ENCODE data around the gene RBCK1. TPM values are rescaled to one million over a fixed set of nuclear protein-coding genes. Genes with fewer than 3 reads are reported as not detected.

The RBCK1 gene
- total RNA-seq, 1 experiment from 2014 or later: 46.8 TPM

GRCh38 chr20:384723-385122, 23.4 kb upstream of the RBCK1 start:
- H3K23ac ChIP-seq (ENCODE audit: insufficient read length, low read depth, low read length): no peak overlapping the region
- no peaks in the 10 kb centered on the region for H3K79me1 ChIP-seq (ENCODE audit: insufficient read depth, low read depth, low read length, poor library complexity, severe bottlenecking)
- no peak overlapping the region for H4K91ac ChIP-seq (ENCODE audit: insufficient read length, low read depth, low read length)
- no peak overlapping the region for H3K4me3 Mint-ChIP-seq
- no peak overlapping the region for H3K27ac ChIP-seq (ENCODE audit: insufficient read length, low read depth, low read length)
- peaks cover 12% of the 10 kb centered on the region for H3K23me2 ChIP-seq (ENCODE audit: insufficient read length, low read depth, low read length, poor library complexity, severe bottlenecking)
- H3K27me3 ChIP-seq (ENCODE audit: insufficient read depth, low read length): no peaks in the 10 kb centered on the region
- no CpG with 5 or more reads among the region's 1 CpG for whole genome bisulfite sequencing (ENCODE audit: extremely low coverage, insufficient read length, low lambda C conversion rate)
- H2BK20ac ChIP-seq (ENCODE audit: low read depth, low read length, poor library complexity, severe bottlenecking): no peak overlapping the region
- no peak overlapping the region for H2BK120ac ChIP-seq (ENCODE audit: low read depth, low read length, poor library complexity, severe bottlenecking)
- no peak overlapping the region for H3K4ac ChIP-seq (ENCODE audit: low read depth, low read length)
- no peak overlapping the region for H3K14ac ChIP-seq (ENCODE audit: insufficient read depth, low read length)
- no peak overlapping the region for H4K5ac ChIP-seq (ENCODE audit: insufficient read length, low read depth, low read length)
- H3K4me1 Mint-ChIP-seq: peaks cover 3 to 7% of the 10 kb centered on the region in 2 experiments; a peak in 2 of 4 replicates
- H3T11ph ChIP-seq (ENCODE audit: low read length): no peak overlapping the region
- no peaks in the 10 kb centered on the region for H3K9me3 ChIP-seq (ENCODE audit: control insufficient read depth, low read depth, low read length)
- DNase-seq: no peak
- H3K27me3 Mint-ChIP-seq (ENCODE audit: low read depth): peaks cover 4% of the 10 kb centered on the region; the same call in 1 of the 2 replicates
- H3K79me2 ChIP-seq (ENCODE audit: insufficient read depth, low read length): peaks cover 2% of the 10 kb centered on the region; the same call in 1 of the 2 replicates
- no peak overlapping the region for H2BK5ac ChIP-seq (ENCODE audit: insufficient read length, low read length)
- H2AFZ ChIP-seq (ENCODE audit: low read length): no peak overlapping the region
- no peak overlapping the region for H3K9ac ChIP-seq (ENCODE audit: extremely low read depth, insufficient read length, low read length)
- no peak overlapping the region for H3K56ac ChIP-seq (ENCODE audit: insufficient read length, low read depth, low read length)
- no peak overlapping the region for H2BK12ac ChIP-seq (ENCODE audit: insufficient read length, low read depth, low read length)
- TF ChIP-seq CTCF (conservative IDR thresholded peaks at IDR 0.05): no peak
- no peak overlapping the region for H2AK5ac ChIP-seq (ENCODE audit: insufficient read length, low read length)
- no peaks in the 10 kb centered on the region for H4K20me1 ChIP-seq (ENCODE audit: control insufficient read depth, insufficient read depth, insufficient read length)
- no peaks in the 10 kb centered on the region; the same call in 1 of the 2 replicates for H3K4me1 ChIP-seq (ENCODE audit: insufficient read depth, low read length)
- no peak overlapping the region for H3K4me2 ChIP-seq (ENCODE audit: insufficient read depth, insufficient read length, low read length)
- no peak overlapping the region for H4K8ac ChIP-seq (replicated peaks; ENCODE audit: insufficient read length, low read depth, low read length)
- H3K18ac ChIP-seq (ENCODE audit: insufficient read length, low read depth, low read length): no peak overlapping the region
- H3K9me3 Mint-ChIP-seq: no peaks in the 10 kb centered on the region
- no peak overlapping the region for H2BK15ac ChIP-seq (ENCODE audit: low read depth, low read length)
- no peak overlapping the region; a peak in 1 of 7 replicates for H3K27ac Mint-ChIP-seq
- peaks cover 3 to 25% (median 12%) of the 10 kb centered on the region in 3 experiments; a peak in 4 of 7 replicates for H3K36me3 Mint-ChIP-seq (ENCODE audit: insufficient read depth in 1 of 3, low read depth in 3 of 3)

Measured in H9 (cell line).